Fibroblast of mammary gland (primary cell): Measurements from ENCODE around the gene SLC28A3.
A peak's percentile ranks its signal among the peaks of the same experiment; 100 is the strongest.

ENCODE experiments used
- DNase-seq: peaks from one replicate; pipeline ENCODE4 v3.0.0-alpha.2; 2010; ENCODE audit warnings: low read depth
- H3K4me3 ChIP-seq: 2 replicates; pipeline ENCODE4 v1.5.1; 2011; ENCODE audit warnings: low read depth, mild to moderate bottlenecking, low read length, moderate library complexity; ENCODE audit not compliant: control insufficient read depth
- TF ChIP-seq, protein P1 (sequence below): conservative IDR thresholded peaks from 2 replicates; pipeline ENCODE4 v1.5.1; 2011; ENCODE audit warnings: low read depth, low read length, inconsistent platforms; ENCODE audit not compliant: control insufficient read depth, insufficient read depth

SLC28A3 gene

DNA sequence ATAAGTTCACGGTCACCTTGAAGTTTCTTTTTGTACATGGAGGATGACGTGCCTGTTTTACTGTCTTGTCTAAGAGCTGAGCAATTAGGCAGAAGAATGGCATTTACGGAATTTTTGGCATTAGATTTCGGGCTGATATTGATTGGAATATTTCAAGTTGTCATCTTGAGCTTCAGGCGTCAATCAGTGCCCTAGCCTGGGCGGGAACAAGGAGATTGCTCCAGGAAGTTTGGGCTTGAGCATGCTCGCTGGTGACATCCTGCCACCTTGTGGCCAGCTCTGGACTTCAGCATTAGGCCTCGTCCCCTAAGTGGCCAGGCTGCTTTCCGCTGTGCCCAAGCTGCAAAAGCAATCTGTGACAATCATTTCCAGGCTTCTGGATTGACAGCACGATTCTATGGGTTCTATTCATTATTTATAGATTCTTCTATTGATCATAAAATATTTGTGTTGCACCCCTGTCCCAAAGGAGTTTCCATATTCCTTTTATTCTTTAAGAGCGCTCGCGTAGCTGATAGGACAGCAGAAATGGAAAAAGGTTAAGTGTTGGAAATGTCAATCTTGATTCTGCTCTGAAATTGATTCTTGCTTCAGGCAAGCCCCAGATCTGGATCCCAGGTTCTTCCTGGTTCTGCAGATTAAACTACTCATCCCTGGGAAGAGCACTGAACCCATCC, 79.3 kb downstream of the SLC28A3 start:
- H3K4me3 ChIP-seq: peak overlapping the region; percentile 18
- TF ChIP-seq, protein P1, sequence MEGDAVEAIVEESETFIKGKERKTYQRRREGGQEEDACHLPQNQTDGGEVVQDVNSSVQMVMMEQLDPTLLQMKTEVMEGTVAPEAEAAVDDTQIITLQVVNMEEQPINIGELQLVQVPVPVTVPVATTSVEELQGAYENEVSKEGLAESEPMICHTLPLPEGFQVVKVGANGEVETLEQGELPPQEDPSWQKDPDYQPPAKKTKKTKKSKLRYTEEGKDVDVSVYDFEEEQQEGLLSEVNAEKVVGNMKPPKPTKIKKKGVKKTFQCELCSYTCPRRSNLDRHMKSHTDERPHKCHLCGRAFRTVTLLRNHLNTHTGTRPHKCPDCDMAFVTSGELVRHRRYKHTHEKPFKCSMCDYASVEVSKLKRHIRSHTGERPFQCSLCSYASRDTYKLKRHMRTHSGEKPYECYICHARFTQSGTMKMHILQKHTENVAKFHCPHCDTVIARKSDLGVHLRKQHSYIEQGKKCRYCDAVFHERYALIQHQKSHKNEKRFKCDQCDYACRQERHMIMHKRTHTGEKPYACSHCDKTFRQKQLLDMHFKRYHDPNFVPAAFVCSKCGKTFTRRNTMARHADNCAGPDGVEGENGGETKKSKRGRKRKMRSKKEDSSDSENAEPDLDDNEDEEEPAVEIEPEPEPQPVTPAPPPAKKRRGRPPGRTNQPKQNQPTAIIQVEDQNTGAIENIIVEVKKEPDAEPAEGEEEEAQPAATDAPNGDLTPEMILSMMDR: peak; percentile 94
- peak; percentile 79 for DNase-seq

DNA sequence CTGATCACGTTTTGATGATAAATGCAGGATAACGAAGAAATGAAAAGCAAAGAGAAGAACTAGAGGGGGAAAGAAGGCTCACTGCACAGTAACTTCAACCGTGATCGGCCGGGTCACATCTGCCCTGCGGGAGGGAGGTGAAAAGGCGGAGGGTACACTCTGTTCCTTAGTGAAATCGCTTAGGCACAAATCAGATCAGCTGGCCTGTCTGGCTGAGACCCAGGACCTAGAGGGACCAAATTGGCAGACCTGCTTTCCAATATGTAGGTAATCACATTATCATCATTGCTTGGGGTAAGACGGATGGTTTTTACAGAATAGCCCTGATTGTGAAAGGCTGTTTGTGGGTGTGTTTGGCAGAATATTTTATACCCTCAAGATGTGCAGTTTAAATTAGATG, 82.2 kb downstream of the SLC28A3 start:
- DNase-seq: no peak
- TF ChIP-seq, protein P1: no peak
- H3K4me3 ChIP-seq: no peak overlapping the region

GRCh38 chr9:84255696-84256095, 84.9 kb downstream of the SLC28A3 start:
- H3K4me3 ChIP-seq: no peak overlapping the region
- no peak for DNase-seq
- TF ChIP-seq, protein P1: no peak

DNA sequence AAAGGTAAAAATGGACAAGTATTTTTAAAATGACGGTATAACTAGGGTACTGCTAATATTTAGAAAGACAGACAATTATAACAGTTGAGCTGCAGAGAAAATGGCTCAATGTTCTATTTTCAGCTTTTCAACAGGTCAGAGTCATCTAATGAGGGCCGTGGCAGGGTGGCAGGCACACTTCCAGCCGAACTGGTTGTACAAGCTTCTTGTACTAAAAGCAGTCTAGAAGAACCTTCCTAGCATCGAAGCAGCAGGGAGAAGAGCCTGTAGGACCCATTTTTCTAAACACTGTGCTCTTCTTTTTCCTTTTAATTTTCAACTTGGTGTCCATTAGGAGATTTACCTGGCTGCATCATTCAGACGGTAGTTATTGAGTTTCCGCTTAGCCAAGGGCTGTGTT, 85.6 kb downstream of the SLC28A3 start:
- TF ChIP-seq, protein P1: no peak
- no peak overlapping the region for H3K4me3 ChIP-seq
- DNase-seq: no peak

DNA sequence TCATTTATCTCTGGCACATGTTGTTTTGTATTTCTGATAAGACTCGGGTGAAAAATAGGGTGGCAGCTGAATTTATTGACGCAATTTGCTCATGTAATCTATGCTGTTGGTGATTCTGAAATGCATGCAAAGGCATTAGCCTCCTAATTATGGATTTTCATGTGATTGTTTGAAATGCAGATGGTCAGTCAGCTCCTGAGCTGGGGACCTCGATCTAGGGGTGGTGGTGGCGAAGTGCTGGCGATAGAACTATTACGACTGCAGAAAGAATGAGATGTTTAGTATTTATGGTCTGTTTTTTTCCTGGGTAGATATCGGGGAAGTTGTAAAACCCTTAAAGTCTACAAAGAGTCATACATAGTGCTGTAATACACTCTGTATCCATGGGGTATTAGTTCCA, 88.6 kb downstream of the SLC28A3 start:
- no peak overlapping the region for H3K4me3 ChIP-seq
- TF ChIP-seq, protein P1: no peak
- no peak for DNase-seq

DNA sequence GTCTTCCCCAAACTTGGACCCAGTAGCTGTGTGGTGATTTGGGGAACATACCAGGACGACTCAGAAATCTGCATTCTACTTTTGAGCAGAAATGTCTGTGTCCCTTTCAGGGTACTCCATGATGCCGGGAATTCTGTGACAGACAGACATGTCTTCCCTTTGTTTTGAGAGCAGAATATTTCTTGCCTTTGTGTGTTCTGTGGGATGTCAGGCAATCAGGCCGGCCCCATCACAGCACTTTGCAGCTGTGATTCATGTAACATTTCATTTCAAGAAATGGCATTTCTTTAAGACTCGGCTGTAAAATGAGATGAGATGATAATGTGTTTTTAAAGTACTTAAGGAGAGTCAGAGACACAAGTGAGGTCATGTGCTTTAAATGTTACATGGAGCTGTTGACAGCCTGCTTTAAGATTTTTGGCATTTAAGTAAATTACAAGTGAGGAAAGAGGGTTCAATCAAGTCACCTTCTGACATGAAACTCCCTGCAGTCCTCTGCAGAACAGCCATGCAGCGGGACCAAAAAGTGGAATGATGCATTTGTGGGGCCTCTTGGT, 98.7 kb downstream of the SLC28A3 start:
- no peak for DNase-seq
- TF ChIP-seq, protein P1: no peak
- no peak overlapping the region for H3K4me3 ChIP-seq

GRCh38 chr9:84239343-84239742, 101.2 kb downstream of the SLC28A3 start:
- H3K4me3 ChIP-seq: no peak overlapping the region
- TF ChIP-seq, protein P1: no peak
- peak; percentile 31 for DNase-seq
